NCI-H2029 treated with DMSO at 0.1 percent for 48 hours (cell line): ENCODE measurements around the gene SLF2.
A peak's percentile ranks its signal among the peaks of the same experiment; 100 is the strongest.

Experiments used
- DNase-seq: peaks from one replicate; lab custom pipeline; 2025; lab: John Stamatoyannopoulos, UW

SLF2 gene, protein sequence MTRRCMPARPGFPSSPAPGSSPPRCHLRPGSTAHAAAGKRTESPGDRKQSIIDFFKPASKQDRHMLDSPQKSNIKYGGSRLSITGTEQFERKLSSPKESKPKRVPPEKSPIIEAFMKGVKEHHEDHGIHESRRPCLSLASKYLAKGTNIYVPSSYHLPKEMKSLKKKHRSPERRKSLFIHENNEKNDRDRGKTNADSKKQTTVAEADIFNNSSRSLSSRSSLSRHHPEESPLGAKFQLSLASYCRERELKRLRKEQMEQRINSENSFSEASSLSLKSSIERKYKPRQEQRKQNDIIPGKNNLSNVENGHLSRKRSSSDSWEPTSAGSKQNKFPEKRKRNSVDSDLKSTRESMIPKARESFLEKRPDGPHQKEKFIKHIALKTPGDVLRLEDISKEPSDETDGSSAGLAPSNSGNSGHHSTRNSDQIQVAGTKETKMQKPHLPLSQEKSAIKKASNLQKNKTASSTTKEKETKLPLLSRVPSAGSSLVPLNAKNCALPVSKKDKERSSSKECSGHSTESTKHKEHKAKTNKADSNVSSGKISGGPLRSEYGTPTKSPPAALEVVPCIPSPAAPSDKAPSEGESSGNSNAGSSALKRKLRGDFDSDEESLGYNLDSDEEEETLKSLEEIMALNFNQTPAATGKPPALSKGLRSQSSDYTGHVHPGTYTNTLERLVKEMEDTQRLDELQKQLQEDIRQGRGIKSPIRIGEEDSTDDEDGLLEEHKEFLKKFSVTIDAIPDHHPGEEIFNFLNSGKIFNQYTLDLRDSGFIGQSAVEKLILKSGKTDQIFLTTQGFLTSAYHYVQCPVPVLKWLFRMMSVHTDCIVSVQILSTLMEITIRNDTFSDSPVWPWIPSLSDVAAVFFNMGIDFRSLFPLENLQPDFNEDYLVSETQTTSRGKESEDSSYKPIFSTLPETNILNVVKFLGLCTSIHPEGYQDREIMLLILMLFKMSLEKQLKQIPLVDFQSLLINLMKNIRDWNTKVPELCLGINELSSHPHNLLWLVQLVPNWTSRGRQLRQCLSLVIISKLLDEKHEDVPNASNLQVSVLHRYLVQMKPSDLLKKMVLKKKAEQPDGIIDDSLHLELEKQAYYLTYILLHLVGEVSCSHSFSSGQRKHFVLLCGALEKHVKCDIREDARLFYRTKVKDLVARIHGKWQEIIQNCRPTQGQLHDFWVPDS

DNA sequence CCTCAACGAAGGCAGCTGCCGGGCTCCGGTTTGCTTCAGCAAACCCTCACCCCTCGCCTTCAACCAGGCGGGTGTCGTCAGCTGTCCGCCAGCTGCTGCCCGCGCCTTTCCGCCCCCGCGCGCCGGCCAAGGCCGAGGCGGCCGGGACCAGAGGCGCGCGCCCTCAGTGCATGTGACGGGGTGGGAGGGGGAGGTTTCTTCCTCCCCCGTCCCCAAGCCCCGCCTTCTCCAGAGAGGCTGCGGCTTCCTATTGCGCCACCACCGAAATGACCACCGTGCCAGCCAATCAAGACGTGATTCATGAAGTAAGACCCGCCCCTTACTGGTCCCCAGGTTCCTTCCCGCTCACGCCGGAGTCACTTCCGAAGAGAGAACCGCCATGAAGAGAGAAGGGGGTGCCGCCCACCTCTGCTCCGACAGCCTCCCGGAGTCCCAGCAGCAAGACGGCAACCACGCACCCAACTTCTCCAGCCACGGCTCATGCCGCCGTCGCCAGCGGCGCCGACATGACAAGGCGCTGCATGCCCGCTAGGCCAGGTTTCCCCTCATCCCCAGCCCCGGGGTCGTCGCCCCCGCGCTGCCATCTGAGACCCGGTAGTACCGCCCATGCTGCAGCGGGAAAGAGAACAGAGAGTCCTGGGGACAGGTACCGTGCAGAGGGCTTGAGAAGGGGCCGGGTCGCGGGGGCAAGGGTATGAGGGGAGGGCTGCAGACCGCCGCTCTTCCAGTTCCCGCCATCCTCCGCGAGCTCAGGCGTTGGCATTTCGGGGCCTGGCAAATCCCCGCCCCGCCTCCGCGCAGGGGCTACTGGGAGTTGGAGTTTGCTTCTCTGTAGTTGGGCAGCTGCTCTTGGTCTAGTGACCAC is at the start of gene SLF2:
Gene SLF2 (plus strand): TSS at position 359 of the 865 bp plus-strand sequence. CDS start 148 bp downstream, at position 507.
- peak; percentile 45 for DNase-seq

DNA sequence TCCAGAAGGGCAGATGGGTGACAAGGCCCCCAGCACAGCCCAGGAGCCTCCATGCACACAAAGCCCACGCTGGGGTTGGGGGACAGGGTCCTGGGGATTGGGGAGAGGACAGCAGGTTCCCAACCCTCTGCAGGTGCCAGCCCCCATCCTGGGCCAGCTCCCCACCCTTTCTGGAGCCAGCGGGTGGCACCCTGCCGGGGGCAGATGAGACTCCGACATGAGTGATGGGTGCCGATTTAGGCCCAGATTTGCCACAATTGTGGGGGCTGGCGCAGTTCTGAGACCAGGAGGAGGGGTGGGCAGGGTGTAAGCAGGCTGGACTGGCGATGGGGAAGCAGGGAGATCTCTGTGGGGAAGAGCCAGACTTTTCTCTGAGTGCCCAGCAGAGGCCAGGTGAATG is 49.3 kb upstream of the SLF2 start:
- no peak for DNase-seq

DNA sequence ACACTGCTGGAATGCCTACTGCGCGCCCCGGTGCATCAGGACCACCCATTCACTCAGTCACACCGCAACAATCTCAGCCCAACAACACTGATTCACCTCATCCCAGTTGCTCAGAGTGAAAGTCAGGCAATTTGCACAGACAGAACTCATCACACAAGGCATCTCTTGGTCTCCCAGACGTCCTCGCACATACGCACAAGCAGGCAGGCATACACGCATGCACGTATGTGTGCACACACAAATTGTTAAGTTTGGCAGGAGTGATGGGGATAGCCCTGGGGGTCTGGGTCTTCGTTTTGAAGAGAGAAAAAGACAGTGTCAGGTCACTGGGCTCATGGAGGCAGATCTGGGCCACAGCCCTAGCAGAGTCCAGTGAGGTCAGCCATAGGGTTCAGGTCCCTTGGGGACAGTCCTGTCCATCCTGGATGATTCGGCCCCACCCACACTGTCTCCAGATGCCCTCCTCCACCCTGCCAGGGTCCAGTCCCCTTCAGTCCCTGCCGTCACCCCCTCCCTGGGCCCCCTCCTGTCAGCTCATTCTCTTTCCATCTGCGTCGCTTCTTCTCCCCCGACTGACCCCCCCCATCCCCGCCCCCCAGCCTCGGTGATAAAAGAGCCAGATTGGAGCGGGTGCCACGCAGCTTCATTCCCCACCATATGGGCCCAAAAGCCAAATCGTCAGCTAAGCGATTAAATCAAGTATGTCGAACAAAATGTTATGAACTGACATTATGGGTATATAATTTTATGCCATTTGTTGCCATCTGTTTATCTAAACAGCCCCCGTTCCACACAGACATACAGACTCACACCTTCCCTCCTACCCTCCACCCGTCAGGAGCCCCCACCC is 48.5 kb upstream of the SLF2 start:
- no peak for DNase-seq

DNA sequence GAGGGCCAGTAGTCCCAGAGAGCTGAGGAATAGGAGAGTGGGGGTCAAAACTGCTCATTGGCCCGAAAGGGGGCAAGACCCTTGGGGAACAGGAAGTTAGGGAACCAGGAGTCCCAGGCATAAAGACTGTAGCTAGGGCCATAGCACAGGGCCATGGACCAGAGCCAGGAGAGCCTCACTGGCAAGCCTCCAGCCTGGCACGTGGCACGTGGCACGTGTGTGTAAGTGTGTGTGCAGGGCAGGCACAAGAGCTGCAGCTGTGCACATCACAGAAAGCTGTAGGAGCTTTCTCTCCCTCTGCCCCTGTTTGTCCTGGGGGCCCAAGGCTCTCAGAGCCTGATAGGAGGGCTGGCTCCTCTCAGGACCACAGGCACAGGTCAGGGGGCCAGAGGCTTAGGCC is 47.8 kb upstream of the SLF2 start:
- no peak for DNase-seq

DNA sequence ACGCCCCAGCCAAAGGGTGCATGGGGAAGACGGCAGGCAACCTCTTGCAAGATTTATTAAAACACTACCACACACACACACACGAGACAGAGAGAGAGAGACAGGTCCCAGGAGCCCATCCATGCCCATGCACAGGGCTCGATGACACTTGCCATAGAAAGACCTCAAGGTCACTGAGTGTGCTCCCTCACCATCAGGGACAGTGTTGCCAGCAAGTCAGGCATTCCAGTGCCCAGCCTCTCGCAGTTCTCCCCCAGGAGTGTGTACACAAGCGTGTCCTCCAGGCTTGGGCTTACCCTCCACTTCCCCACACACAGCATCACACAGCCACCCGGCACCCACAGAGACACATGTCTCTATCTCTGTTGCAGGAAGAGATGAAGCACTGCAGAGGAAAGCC is 46.8 kb upstream of the SLF2 start:
- no peak for DNase-seq

DNA sequence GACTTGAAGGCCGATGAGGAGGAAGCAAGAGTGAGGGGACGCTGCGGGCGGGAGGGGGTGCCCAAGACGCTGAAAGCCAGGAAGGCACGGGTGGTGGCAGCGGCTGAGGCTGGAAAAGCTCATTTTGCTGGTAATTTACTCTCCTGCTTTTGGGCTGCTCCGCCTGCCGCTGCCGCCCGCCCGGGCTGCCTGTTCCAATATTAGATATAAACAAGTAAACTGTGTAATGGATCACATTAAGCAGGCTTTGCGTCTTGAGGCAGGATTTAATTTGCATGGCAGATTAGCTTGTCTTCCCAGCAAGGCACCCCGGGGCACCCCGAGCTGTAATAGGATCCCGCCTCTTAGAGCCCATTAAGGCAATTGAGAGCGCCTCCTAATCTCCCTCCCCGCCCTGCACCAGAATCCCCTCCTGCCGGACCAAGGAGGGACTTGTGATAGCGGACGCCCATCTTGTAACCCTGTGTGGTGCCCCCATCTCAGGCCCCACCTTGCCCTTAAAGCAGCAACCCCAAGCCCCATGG is 46.1 kb upstream of the SLF2 start:
- no peak for DNase-seq

DNA sequence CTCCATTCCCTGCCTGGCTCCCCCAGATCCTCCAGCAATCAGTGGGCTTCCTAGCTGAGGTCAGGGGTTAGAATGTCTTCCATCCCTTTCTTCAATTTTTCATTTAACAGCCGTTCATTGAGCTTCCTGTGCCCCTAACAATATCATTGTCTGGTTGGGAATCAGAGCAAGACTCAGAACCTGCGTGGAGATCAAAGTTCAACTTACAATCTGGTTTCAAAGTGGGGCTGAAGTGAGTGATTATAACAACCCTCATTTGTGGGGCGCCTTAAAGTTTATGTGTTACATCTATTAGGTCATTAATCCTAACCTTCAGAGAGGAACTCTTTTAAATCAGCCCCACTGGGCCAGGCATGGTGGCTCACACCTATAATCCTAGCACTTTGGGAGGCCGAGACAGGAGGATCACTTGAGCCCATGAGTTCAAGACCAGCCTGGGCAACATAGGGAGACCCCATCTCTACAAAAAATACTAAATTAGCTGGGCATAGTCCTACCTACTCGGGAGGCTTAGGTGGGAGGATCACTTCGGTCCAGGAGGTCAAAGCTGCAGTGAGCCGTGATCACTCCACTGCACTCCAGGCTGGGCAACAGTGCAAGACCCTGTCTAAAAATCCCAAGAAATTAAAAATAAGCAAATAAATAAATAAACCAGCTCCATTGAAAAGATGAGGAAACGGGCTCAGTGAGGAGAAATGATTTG is 45.4 kb upstream of the SLF2 start:
- no peak for DNase-seq

DNA sequence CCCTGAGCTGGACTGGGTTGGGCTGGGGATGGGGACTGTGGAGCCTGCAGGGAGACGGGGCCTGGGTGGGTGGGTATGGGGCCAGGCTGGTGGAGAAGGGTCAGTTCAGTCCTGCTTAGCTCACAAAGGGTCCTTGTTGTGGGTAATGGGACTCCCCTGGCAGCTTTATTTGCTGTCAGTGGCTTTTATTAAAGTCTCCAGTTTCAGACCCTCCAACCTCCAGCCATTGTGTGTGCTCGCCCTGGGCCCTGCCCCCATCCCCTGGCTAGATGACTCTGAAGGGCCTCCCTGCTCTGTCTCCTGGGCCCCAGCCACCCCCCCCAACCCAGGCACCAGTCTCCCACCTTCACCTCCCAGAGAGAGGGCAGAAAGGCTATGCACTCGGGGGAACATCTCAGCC is 44.4 kb upstream of the SLF2 start:
- DNase-seq: no peak

DNA sequence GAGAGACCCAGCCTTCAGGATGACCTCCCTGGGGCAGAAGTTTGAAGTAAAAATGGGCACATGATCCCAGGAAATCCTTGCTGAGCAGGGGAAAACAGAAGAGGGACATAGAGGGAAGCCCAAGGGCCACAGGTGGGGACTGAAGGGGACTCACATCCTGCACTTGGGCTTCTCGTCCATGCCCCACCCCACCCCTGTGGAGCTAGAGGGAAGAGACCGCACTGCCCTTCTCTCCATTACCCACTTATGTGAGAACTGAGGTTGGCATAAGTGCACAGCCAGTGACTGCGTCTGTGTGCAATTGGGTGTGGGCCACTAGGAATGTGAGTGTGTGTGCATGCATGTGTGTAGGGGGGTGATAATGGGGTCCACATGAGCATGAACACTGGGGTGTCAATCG is 43.4 kb upstream of the SLF2 start:
- DNase-seq: no peak

DNA sequence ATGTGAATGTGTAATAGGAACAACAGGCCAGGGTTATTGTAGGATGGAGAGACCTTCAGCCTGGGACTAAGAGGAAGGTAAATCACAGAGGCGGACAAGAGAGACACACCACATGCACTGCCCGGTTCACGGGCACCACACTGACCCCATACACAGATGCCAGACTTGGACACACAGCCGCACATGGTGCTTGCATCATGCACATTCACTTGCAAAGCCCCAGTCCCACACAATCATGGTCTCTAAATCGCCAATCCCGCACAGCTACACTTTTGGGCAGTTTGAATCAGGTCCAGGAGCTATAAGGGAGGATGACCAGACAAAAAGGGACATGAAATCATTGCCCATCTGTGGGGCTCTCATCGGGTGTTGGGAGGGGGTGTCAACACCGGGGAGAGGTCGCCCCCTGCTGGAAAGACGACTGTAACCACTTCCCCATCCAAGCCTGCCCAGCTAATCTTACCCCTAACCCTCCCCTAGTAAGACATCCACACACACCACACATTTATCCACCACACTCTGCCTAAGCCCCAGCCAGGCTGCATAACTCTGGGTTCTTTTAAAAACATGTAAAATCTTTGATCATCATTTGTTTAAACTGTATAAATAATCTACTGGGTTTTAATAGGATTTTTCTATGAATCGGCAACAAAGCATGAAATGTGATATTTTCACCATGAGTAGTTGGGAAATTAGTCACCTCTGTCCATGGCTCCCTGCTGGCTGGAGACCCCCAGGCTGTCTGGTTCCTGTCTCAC is 40.5 kb upstream of the SLF2 start:
- DNase-seq: no peak

DNA sequence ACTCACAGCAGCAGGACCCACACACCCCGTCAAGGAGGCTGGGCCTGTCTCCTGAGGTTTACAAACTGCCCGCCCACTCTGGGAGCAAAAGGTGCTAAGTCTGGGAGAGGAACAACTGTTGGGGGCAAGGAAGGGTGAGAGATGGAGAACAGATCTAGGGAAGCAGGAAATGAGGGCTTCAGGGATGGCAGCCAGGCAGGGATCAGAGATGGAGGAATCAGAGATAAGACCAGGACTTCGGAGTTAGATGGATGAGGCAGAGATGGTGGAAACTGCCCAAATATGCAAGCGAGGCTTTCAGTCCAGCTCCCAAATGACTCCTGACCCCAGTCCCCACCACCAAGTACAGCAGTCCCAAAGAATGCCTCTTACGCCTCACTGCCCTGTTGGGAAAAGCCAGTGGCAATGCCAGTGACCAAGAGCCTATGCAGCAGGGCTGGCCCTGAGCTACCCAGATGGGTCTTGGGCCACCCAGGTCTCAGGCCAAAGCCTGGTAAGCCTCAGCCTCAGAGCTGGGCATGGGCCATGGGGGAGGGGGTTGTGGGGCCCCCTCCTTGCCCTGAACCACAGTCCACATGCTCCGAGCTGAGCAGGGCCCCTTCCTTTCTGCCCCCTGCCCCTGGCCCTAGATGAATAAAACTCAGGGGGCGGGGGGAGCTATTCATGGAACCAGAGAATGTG is 39.5 kb upstream of the SLF2 start:
- DNase-seq: no peak

DNA sequence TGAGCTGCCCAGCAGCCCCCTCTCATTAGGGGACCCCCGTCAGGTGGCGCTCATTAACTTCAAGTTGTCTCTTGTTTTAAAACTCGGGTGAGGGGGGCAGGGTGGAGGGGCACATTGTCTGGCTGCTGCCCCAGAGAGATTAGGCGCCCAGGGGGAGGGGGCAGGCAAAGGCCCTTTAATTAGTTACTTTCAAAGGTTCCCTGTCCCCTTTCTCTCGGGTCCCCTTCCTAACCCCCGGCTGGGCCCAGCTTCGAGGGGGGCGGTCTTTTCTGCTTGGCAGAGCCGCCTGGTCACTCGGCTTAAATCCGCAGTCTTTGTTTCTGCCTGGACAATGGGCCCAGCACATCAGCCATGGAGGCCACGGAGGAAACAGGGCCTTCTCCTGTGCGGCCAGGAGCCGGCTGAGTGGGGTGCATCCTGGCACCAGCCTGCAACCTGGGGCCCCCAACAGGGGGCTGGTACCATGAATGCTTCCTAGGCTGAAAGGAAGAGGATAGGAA is 38.9 kb upstream of the SLF2 start:
- DNase-seq: no peak

DNA sequence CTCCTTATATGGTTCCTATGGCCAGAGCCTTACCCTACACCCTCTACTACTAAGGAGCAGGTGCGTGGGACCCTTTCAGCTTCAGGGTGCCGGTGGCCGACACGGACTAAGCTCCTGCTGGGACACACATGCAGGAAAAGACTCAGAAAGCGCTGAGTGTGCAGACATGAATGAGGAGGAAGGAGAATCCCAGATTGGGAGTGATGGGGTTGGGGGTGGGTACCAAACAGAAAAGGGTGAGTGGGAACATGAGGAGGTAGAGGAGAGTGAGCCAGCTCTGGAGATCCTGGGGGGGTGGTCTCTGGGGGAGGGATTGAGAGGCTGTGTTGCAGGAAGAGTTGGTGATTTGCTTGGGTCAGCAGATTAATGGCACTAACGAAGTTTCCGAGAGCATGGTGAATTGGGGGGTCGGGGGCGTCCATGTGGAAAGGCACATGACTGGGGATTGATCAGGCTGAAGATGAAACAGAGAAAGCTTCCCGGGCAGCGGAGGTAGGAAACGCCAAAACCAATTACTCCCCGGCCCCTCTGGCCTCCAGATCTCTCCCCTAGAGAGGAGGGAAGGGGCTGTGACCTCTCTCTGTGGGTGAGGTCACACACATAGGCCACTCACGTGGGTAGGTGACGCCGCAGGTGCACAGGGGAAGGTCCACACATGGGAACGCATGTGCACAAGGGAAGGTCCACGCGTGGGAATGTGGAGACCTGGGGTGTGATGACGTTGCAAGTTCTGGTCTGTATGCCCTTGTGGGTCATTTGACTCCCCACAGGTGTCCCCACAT is 37.9 kb upstream of the SLF2 start:
- no peak for DNase-seq

DNA sequence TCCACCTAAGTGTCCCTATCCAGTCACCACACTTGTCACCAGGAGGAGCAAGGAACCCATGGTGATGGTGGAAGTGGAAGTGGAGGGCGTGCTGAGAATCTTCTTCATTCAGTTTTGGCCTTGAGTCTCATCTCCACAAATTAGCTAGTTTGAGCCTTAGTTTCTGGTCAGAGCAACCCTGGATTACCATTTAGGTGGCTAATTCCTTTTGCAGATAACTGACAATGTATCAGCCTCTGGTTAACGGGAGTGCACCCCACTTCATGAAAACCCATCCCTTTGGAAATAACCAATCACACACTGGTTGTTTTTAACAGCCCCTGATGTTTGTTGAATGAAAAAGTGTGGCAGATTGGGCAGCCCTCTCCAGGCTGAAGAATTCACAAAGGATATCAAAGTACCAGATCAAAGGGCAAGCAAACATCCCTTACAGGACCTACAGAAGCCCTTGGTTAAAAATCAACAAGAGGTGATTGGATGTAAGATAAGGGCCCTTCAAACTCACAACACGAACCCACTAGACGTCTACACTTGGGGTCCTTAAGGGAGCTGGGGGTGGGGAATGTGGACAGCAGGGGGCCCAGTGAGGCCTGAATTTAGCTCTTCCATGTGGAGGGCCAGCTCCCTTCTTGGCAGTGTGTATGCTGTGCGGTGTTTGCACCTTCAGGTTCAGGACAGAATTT is 37.1 kb upstream of the SLF2 start:
- DNase-seq: no peak

DNA sequence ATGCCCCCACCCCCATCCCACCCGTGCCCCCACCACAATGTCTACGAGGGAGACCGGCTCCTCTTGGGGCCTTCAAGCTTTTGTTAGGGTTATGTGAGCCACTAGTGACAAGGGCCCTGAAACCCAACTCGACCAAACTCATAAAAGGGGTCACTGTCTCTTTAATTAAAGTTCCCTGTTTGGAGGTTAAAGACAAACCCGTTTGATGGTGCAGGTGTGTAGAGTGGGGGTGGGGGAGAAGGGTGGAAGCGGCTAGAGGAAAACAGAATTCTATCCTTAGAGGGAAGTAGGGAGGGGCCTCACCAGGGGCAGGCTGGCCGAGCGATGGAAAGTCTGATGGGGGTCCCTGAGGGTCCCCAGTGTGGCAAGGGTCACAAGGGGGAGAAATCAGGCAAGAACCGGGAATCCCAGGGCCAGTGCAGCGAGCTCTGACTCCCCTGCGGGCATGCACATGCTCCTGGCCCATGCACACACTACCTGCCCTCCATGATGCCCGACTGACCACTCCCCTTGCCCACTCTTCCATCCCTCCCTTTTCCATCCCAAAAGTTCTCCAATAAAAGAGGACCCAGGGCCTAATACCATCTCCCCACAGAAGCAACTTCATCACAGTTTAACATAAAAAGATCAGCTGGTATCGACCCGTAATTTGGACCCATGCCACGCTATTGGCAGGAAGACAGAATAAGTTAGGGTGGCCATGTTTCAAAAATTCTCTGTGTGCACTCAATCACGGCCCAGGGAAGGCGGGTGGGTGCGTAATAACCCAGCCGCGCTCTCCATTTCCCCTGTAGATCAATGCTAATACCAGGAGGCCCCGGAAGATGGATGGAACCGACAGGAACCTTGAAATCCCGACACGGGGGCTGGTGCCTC is 35.9 kb upstream of the SLF2 start:
- no peak for DNase-seq

DNA sequence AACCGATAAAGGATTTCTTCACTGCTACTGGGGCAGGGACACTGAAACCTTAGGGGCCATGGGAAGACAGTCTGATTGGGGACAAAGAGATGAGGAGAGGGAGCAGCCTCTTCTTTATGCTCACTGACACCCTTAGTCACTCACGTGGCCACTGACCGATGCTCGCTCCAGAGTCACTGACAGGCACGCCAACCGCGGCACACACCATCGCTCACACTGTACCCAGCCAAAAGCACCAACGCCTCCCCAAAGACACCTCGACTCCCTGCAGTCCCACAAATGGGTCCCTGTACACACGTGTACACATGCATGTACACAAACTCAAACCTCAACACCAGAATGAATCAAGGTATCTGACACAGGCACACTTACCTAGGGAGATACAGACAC is 35.3 kb upstream of the SLF2 start:
- no peak for DNase-seq
